Spleen (tissue), 7 donors: ENCODE results near the gene TRPM2.
A peak's percentile ranks its signal among the peaks of the same experiment; 100 is the strongest.

ENCODE experiments used
- CTCF ChIP-seq, 11 experiments: fragments of 200-600 bp in 7 of 11; fragments of 450-650 bp in 4 of 11; sonication (generic) in 4 of 11; IDR thresholded peaks in 8 of 11; conservative IDR thresholded peaks in 3 of 11; 1 replicate in 7 of 11; 2 replicates in 4 of 11; pipeline versions ENCODE4 v1.4.0 to v1.8.0; 2016 to 2021; ENCODE audit warnings: antibody characterized with exemption in 11 of 11, inconsistent platforms in 4 of 11, mild to moderate bottlenecking in 1 of 11
- POLR2A ChIP-seq, 3 donors: fragments of 450-650 bp; IDR thresholded peaks; one replicate each; pipeline ENCODE4 v1.5.1; 2017; ENCODE audit warnings: antibody characterized with exemption in 3 of 3, mild to moderate bottlenecking in 1 of 3
- POLR2AphosphoS5 ChIP-seq, 3 donors: sonication (generic); formaldehyde crosslinking; IDR thresholded peaks; one replicate each; pipeline ENCODE4 v1.5.1; 2017; ENCODE audit warnings: antibody characterized with exemption in 3 of 3
- donor health status: DM: no; HTN: no; CAD: no; lungs with moderate emphysema.
- donor health status: DM: no; HTN: no; CAD: no.
- donor health status: DM: no; HTN: no; CAD: no.

- no peak for TF ChIP-seq CTCF (IDR thresholded peaks at IDR 0.05 in 8 of 11, conservative IDR thresholded peaks at IDR 0.05 in 3 of 11)
- TF ChIP-seq POLR2A (IDR thresholded peaks at IDR 0.05), result no peak
- TF ChIP-seq POLR2AphosphoS5 (IDR thresholded peaks at IDR 0.05), result peak in 1 of 3 donors; percentile 12
Measured at GRCh38 chr21:44463724-44464123, 110.3 kb downstream of the TRPM2 start.
